ENCODE measurements around the gene PRIM1.

DNA sequence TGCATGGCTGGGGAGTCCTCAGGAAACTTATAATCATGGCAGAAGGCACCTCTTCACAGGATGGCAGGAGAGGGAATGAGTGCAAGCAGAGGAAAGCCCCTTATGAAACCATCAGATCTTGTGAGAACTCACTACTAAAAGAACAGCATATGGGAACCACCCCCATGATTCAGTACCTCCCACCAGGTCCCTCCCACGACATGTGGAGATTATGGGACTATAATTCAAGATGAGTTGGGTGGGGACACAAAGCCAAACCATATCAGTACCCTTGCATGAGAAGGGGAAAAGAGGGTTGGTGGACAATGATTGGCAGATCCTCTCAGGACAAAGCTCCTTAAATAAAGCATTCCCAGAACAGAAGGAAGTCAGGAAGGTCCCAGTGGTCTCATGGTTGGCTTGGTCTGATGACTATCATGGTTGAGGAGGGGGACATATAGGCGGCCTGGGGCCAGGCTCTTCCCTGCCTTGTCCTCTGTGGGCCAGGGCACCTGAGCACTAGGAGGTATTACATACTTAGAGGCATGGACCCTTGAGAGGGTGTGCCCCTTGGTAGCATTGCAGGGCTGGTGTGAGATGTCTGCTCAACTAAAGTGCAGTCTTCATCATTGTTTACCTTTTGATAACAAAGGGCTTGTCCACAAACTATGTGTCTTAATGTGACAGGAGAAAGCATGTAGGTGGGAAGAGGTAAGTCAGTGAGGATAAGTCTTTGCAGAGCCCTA, 33.2 kb upstream of the PRIM1 start:
- TF ChIP-seq POLR2AphosphoS5 (IDR thresholded peaks at IDR 0.05; ENCODE audit: low read depth, low read length) (no peak), POLR2A (IDR thresholded peaks at IDR 0.05; ENCODE audit: low read depth, low read length) (no peak), TAF1 (IDR thresholded peaks at IDR 0.05; ENCODE audit: low read depth, low read length) (no peak), PAX5 (IDR thresholded peaks at IDR 0.05; ENCODE audit: insufficient read depth, low read length, severe bottlenecking) (no peak)
